Stomach (tissue), 9 donors: Measurements from ENCODE around the gene MYO18A. TPM values are rescaled to one million over a fixed set of nuclear protein-coding genes. Genes with fewer than 3 reads are reported as not detected.

Source experiments
- DNase-seq, 2 donors: peaks; one replicate each; pipeline versions ENCODE4 v3.0.0 to v3.0.0-alpha.2; 2013 to 2019
- H3K27ac ChIP-seq, 5 donors: fragments of 200-600 bp in 4 of 5; sonication (generic) in 4 of 5; one replicate each; pipeline ENCODE4 v1.5.1; 2013 to 2019; ENCODE audit warnings: mild to moderate bottlenecking in 1 of 5, moderate library complexity in 1 of 5
- H3K27me3 ChIP-seq, 3 donors: fragments of 200-600 bp; sonication (generic); one replicate each; pipeline ENCODE4 v1.5.1; 2017 to 2019; ENCODE audit warnings: mixed run types in 1 of 3
- H3K36me3 ChIP-seq, 4 donors: fragments of 200-600 bp; sonication (generic); 1 replicate in 3 of 4; 2 replicates in 1 of 4; pipeline ENCODE4 v1.5.1; 2016 to 2019
- H3K4me1 ChIP-seq, 4 donors: fragments of 200-600 bp; sonication (generic); one replicate each; pipeline ENCODE4 v1.5.1; 2016 to 2019
- H3K4me3 ChIP-seq, 4 donors: fragments of 200-600 bp; sonication (generic) in 3 of 4; one replicate each; pipeline ENCODE4 v1.5.1; 2016 to 2019; ENCODE audit warnings: mild to moderate bottlenecking in 1 of 4
- H3K9me3 ChIP-seq, 4 donors: fragments of 200-600 bp; sonication (generic); one replicate each; pipeline ENCODE4 v1.5.1; 2016 to 2019
- EP300 ChIP-seq: sonication (generic); formaldehyde crosslinking; IDR thresholded peaks from one replicate; pipeline ENCODE4 v1.6.1; 2017; ENCODE audit warnings: antibody characterized with exemption
- POLR2A ChIP-seq, 4 donors: fragments of 450-650 bp; IDR thresholded peaks; one replicate each; pipeline ENCODE4 v1.6.1; 2016; ENCODE audit warnings: antibody characterized with exemption in 4 of 4, control low read depth in 2 of 4, mild to moderate bottlenecking in 1 of 4, moderate library complexity in 1 of 4
- POLR2AphosphoS5 ChIP-seq, 3 donors: sonication (generic); formaldehyde crosslinking; IDR thresholded peaks; one replicate each; pipeline ENCODE4 v1.6.1; 2016; ENCODE audit warnings: antibody characterized with exemption in 3 of 3
- WGBS, 5 donors: extraction: QIAGEN DNeasy Blood & Tissue Kit in 3 of 5; methylation state at CpG; one replicate each; pipeline versions ENCODE4 v1.1.5 to v1.1.7; 2013 to 2018; 5-methylcytosine and 5-hydroxymethylcytosine counted together
- intact Hi-C: fragments of 100-400 bp; cut with DNase I; formaldehyde crosslinking; loops from one replicate; pipeline ENCODE4 v1.15.1; 2023; ENCODE audit warnings: low total_unique reads
- polyA plus RNA-seq, 3 donors: library from polyadenylated mRNA; stranded (reverse); fragments of 200-250 nt; gene quantifications; one replicate each; pipeline ENCODE4 v1.2.3, GENCODE V29; 2013
- total RNA-seq, 5 donors: library from RNA; depleted of rRNA; stranded (reverse); fragments of >200 nt; gene quantifications; one replicate each; pipeline versions ENCODE4 v1.1.0 to v1.2.3, GENCODE V29; 2014 to 2016
- TF ChIP-seq, protein P1 (sequence below), 7 experiments: fragments of 450-650 bp in 4 of 7; fragments of 200-600 bp in 3 of 7; sonication (generic) in 3 of 7; IDR thresholded peaks; one replicate each; pipeline ENCODE4 v1.5.1; 2016 to 2019; ENCODE audit warnings: antibody characterized with exemption in 7 of 7, control low read depth in 2 of 7, mild to moderate bottlenecking in 1 of 7
- donor health status: healthy with polysubstance abuse.
- donor health status: Bipolar disorder and iron deficiency.
- donor health status: healthy.

MYO18A gene
- total and polyA plus RNA-seq, 8 donors, result 16.5 to 305 (median 55.5) TPM

DNA sequence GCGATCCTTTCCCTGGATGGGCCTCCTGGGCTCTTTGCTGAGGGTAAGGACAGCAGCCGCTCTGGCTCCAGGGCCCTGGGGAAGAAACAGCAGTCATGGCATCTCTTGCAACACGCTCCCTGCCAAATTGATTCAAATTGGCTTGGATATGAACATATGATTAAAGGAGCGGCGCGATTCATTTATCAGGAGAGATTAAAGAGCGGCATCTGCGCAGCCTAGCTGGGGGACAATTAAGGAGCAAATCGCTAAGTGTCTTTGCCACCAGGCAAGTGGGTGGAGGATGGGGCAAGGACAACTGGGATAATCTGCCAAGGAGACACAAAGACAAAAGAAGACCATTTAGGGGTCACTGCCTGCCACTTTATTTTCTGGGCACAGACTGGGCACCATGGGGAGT is 109.4 kb downstream of the MYO18A start:
- no peaks in the 10 kb centered on the region for H3K9me3 ChIP-seq

DNA sequence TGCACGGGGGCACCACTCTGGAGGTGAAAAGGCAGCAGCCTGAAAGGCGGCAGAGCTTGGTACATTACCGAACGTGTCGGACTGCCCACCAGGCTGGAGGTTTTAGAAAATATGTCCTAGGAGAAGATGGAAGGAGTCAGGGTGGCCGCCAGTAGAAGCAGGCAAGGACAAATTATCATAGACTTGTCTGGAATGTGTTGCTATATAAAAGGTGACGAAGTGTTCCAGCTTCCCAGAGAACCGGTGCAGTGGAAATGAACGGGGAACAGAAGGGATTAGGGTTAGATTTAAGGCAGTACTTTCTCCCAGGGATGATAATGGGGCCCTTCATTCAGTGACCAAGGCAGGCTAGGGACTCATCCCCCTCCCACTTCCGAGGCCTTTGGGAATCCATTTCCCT is 109.9 kb downstream of the MYO18A start:
- WGBS, 5 donors, result 68 to 76% (median 73%) methylated on average over 10 of the region's 10 CpGs
- TF ChIP-seq, protein P1, sequence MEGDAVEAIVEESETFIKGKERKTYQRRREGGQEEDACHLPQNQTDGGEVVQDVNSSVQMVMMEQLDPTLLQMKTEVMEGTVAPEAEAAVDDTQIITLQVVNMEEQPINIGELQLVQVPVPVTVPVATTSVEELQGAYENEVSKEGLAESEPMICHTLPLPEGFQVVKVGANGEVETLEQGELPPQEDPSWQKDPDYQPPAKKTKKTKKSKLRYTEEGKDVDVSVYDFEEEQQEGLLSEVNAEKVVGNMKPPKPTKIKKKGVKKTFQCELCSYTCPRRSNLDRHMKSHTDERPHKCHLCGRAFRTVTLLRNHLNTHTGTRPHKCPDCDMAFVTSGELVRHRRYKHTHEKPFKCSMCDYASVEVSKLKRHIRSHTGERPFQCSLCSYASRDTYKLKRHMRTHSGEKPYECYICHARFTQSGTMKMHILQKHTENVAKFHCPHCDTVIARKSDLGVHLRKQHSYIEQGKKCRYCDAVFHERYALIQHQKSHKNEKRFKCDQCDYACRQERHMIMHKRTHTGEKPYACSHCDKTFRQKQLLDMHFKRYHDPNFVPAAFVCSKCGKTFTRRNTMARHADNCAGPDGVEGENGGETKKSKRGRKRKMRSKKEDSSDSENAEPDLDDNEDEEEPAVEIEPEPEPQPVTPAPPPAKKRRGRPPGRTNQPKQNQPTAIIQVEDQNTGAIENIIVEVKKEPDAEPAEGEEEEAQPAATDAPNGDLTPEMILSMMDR (IDR thresholded peaks at IDR 0.05), result no peak
- no peak for TF ChIP-seq EP300
- TF ChIP-seq POLR2AphosphoS5 (IDR thresholded peaks at IDR 0.05), result no peak
- TF ChIP-seq POLR2A (IDR thresholded peaks at IDR 0.05), result no peak
- Histone ChIP-seq H3K4me1 (peaks cover 0 to 11% (median 0%) of the 10 kb centered on the region in 4 donors), H3K9me3 (no peaks in the 10 kb centered on the region), H3K36me3 (peaks cover 0 to 15% (median 6%) of the 10 kb centered on the region in 4 donors), H3K27me3 (peaks cover 0 to 15% (median 0%) of the 10 kb centered on the region in 3 donors), H3K27ac (no peak overlapping the region), H3K4me3 (no peak overlapping the region)
- no peak for DNase-seq
- intact Hi-C loops, result no loop called here

More for the DNA sequence above, 109.4 kb downstream of the MYO18A start:
- Histone ChIP-seq H3K4me1 (peaks cover 0 to 11% (median 0%) of the 10 kb centered on the region in 4 donors), H3K27me3 (peaks cover 0 to 10% (median 0%) of the 10 kb centered on the region in 3 donors), H3K27ac (no peak overlapping the region), H3K36me3 (peaks cover 0 to 20% (median 6%) of the 10 kb centered on the region in 4 donors), H3K4me3 (no peak overlapping the region)
- TF ChIP-seq POLR2A (IDR thresholded peaks at IDR 0.05) (no peak), POLR2AphosphoS5 (IDR thresholded peaks at IDR 0.05) (no peak), EP300 (no peak)
- TF ChIP-seq, protein P1 (IDR thresholded peaks at IDR 0.05), result no peak
- 74 to 89% (median 83%) methylated on average over 9 of the region's 9 CpGs for WGBS, 5 donors
- intact Hi-C loops, result no loop called here
- DNase-seq, result no peak

DNA sequence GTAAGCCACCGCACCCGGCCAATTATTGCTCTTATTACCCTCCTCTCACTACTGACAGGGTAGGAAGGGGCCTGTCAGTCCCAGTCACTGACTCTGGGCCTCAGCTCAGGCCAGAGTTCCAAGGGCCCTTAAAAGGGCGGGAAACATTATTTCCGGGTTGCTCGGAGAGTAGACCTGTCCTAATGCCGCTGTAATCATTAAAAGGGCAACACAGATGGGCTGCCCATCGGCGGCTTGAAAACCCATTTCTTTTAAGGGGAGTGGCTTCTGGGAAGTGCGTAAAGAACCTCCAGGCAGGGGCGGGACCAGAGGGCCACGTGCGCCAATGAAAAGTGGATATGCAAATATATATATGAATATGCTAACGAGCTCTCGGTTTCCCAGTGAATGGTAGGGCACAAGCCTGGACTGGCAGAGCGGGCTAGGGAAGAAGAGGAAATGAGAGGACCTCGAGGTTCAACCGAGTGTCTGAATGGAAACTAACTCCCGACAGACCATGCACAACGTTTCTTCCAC is 110.6 kb downstream of the MYO18A start:
- H3K36me3 ChIP-seq, result peaks cover 0 to 8% (median 5%) of the 10 kb centered on the region in 4 donors
- 41 to 57% (median 48%) methylated on average over 19 of the region's 19 CpGs for WGBS, 5 donors
- H3K4me3 ChIP-seq, result no peak overlapping the region
- intact Hi-C loops, result no loop called here
- H3K27me3 ChIP-seq, result peaks cover 0 to 18% (median 0%) of the 10 kb centered on the region in 3 donors
- TF ChIP-seq POLR2AphosphoS5 (IDR thresholded peaks at IDR 0.05), result no peak
- TF ChIP-seq POLR2A (IDR thresholded peaks at IDR 0.05), result no peak
- TF ChIP-seq, protein P1 (IDR thresholded peaks at IDR 0.05), result no peak
- no peak for TF ChIP-seq EP300
- H3K27ac ChIP-seq, result no peak overlapping the region
- DNase-seq, result peak in 1 of 2 donors; percentile 66
- H3K4me1 ChIP-seq, result peaks cover 0 to 11% (median 0%) of the 10 kb centered on the region in 4 donors
- H3K9me3 ChIP-seq, result no peaks in the 10 kb centered on the region

DNA sequence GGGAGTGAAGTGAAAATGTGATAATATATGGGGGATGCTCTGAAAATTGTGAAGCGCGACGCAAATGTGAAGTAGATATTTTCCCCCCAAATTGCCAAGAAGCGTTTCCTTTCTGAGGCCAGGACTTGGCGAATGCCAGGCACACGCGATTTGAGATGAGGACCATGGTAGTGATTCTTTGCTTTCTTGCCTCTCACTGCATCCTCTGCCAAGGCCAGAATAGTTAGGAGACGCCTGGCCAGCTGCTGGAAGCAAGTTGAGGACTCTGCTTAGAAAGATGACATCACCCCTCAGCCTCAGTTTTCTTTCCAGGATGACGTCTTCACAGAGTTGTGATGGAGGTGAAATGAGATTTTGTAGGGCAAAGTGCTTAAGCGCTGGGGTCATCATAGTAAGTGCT is 111.4 kb downstream of the MYO18A start:
- no peak overlapping the region for H3K27ac ChIP-seq

More for the DNA sequence above, 111.4 kb downstream of the MYO18A start:
- Histone ChIP-seq H3K27me3 (peaks cover 0 to 25% (median 0%) of the 10 kb centered on the region in 3 donors), H3K4me1 (peaks cover 0 to 11% (median 0%) of the 10 kb centered on the region in 4 donors), H3K9me3 (no peaks in the 10 kb centered on the region), H3K4me3 (no peak overlapping the region), H3K36me3 (peaks cover 0 to under 1% (median 0%) of the 10 kb centered on the region in 4 donors)
- WGBS, 5 donors, result 73 to 87% (median 83%) methylated on average over 10 of the region's 10 CpGs
- intact Hi-C loops, result no loop called here
- peak in 1 of 2 donors; percentile 56 for DNase-seq
- TF ChIP-seq POLR2A (IDR thresholded peaks at IDR 0.05) (no peak), POLR2AphosphoS5 (IDR thresholded peaks at IDR 0.05) (no peak), EP300 (no peak)
- TF ChIP-seq, protein P1 (IDR thresholded peaks at IDR 0.05), result no peak
